ENCODE measurements around the gene TRIP10. TPM values are rescaled to one million over a fixed set of nuclear protein-coding genes. Genes with fewer than 3 reads are reported as not detected.
"Not testable (repeated sequence)": the region's sequence is repeated elsewhere in the genome, so short reads cannot be mapped to it uniquely, and the experiment has no call there.

Gene TRIP10
- total and polyA plus RNA-seq, 7 experiments from 2014 or later = 0.74 to 17.4 (median 5.2) TPM

- H3K9me3 ChIP-seq (ENCODE audit: control insufficient read depth in 2 of 3, low read length in 3 of 3) = no peaks in the 10 kb centered on the region
- DNase-seq (no peak), ATAC-seq (no peak)
- peaks cover 4 to 19% (median 13%) of the 10 kb centered on the region in 7 donors for H3K4me1 Mint-ChIP-seq
- peak overlapping the region in 6 of 9 donors; percentile 11 to 75 (median 32) for H3K27ac Mint-ChIP-seq
- ChIA-PET CTCF (no interaction called here), POLR2A (interaction anchor here (0.5 kb wide), 1 partner anchor 148 kb away, joined by 3 read pairs; no protein-coding TSS in a partner anchor)
- H3K27me3 ChIP-seq (ENCODE audit: control insufficient read depth in 2 of 2, insufficient read depth in 2 of 2, low read length in 2 of 2) = no peaks in the 10 kb centered on the region
- H3K4me3 Mint-ChIP-seq = no peak overlapping the region
- no peak overlapping the region for H3K4me3 ChIP-seq (ENCODE audit: low read length)
- intact Hi-C loops (cut with micrococcal nuclease) = no loop called here
- peaks cover 0 to 18% (median 7%) of the 10 kb centered on the region in 5 donors for H3K36me3 Mint-ChIP-seq
- peaks cover 0 to 32% (median 0%) of the 10 kb centered on the region in 3 experiments for H3K36me3 ChIP-seq (ENCODE audit: control insufficient read depth in 2 of 3, insufficient read depth in 3 of 3, low read length in 3 of 3)
- peaks cover 11 to 14% of the 10 kb centered on the region in 2 donors for H3K4me1 ChIP-seq (ENCODE audit: control insufficient read depth in 2 of 2, insufficient read depth in 2 of 2, low read length in 2 of 2)
- H3K9me3 Mint-ChIP-seq = no peaks in the 10 kb centered on the region
- no peaks in the 10 kb centered on the region for H3K27me3 Mint-ChIP-seq
- H3K27ac ChIP-seq (ENCODE audit: low read depth, low read length) = no peak overlapping the region
These were observed 4.4 kb downstream of the TRIP10 start for GRCh38 chr19:6743714-6744380.

GRCh38 chr19:6744381-6745301 is 5.2 kb downstream of the TRIP10 start:
- H3K9me3 Mint-ChIP-seq = no peaks in the 10 kb centered on the region
- H3K36me3 Mint-ChIP-seq = peaks cover 4 to 18% (median 8%) of the 10 kb centered on the region in 5 donors
- H3K27me3 Mint-ChIP-seq = no peaks in the 10 kb centered on the region
- no peak overlapping the region for H3K4me3 ChIP-seq (ENCODE audit: low read length)
- no peaks in the 10 kb centered on the region for H3K27me3 ChIP-seq (ENCODE audit: control insufficient read depth in 2 of 2, insufficient read depth in 2 of 2, low read length in 2 of 2)
- peaks cover 2 to 15% (median 7%) of the 10 kb centered on the region in 7 donors for H3K4me1 Mint-ChIP-seq
- peaks cover 0 to 36% (median 0%) of the 10 kb centered on the region in 3 experiments for H3K36me3 ChIP-seq (ENCODE audit: control insufficient read depth in 2 of 3, insufficient read depth in 3 of 3, low read length in 3 of 3)
- intact Hi-C loops (cut with micrococcal nuclease) = no loop called here
- peaks cover 6 to 9% of the 10 kb centered on the region in 2 donors for H3K4me1 ChIP-seq (ENCODE audit: control insufficient read depth in 2 of 2, insufficient read depth in 2 of 2, low read length in 2 of 2)
- ATAC-seq (no peak), DNase-seq (no peak)
- H3K9me3 ChIP-seq (ENCODE audit: control insufficient read depth in 2 of 3, low read length in 3 of 3) = no peaks in the 10 kb centered on the region
- CTCF ChIA-PET = no interaction called here
- H3K27ac Mint-ChIP-seq = peak overlapping the region in 4 of 9 donors; percentile 11 to 75 (median 44)
- H3K27ac ChIP-seq (ENCODE audit: low read depth, low read length) = no peak overlapping the region
- no peak overlapping the region for H3K4me3 Mint-ChIP-seq
- POLR2A ChIA-PET = interaction anchor here (0.5 kb wide), 1 partner anchor 147 kb away, joined by 3 read pairs; no protein-coding TSS in a partner anchor

GRCh38 chr19:6745965-6746364 is 6.5 kb downstream of the TRIP10 start:
- peaks cover 6 to 18% (median 11%) of the 10 kb centered on the region in 5 donors for H3K36me3 Mint-ChIP-seq
- Histone ChIP-seq H3K27me3 (ENCODE audit: control insufficient read depth in 2 of 2, insufficient read depth in 2 of 2, low read length in 2 of 2) (no peaks in the 10 kb centered on the region), H3K4me1 (ENCODE audit: control insufficient read depth in 2 of 2, insufficient read depth in 2 of 2, low read length in 2 of 2) (no peaks in the 10 kb centered on the region), H3K27ac (ENCODE audit: low read depth, low read length) (no peak overlapping the region), H3K4me3 (ENCODE audit: low read length) (no peak overlapping the region), H3K9me3 (ENCODE audit: control insufficient read depth in 2 of 3, low read length in 3 of 3) (no peaks in the 10 kb centered on the region), H3K36me3 (ENCODE audit: control insufficient read depth in 2 of 3, insufficient read depth in 3 of 3, low read length in 3 of 3) (peaks cover 0 to 43% (median 0%) of the 10 kb centered on the region in 3 experiments)
- H3K27ac Mint-ChIP-seq = peak overlapping the region in 1 of 9 donors; percentile 13
- POLR2A ChIA-PET = no interaction called here
- ATAC-seq (no peak), DNase-seq (no peak)
- CTCF ChIA-PET = interaction anchor here (1.5 kb wide), 1 partner anchor 10 kb away, joined by 3 read pairs; no protein-coding TSS in a partner anchor
- H3K4me3 Mint-ChIP-seq = no peak overlapping the region
- H3K4me1 Mint-ChIP-seq = peaks cover 2 to 12% (median 5%) of the 10 kb centered on the region in 7 donors
- H3K9me3 Mint-ChIP-seq = no peaks in the 10 kb centered on the region
- intact Hi-C loops (cut with micrococcal nuclease) = no loop called here
- no peaks in the 10 kb centered on the region for H3K27me3 Mint-ChIP-seq

GRCh38 chr19:6748543-6748942 is 9.1 kb downstream of the TRIP10 start:
- H3K27me3 ChIP-seq (ENCODE audit: control insufficient read depth in 2 of 2, insufficient read depth in 2 of 2, low read length in 2 of 2); H3K27ac Mint-ChIP-seq; H3K27me3 Mint-ChIP-seq; H3K4me3 ChIP-seq (ENCODE audit: low read length); H3K9me3 ChIP-seq (ENCODE audit: control insufficient read depth in 2 of 3, low read length in 3 of 3); intact Hi-C loops (cut with micrococcal nuclease); H3K4me1 ChIP-seq (ENCODE audit: control insufficient read depth in 2 of 2, insufficient read depth in 2 of 2, low read length in 2 of 2); H3K4me3 Mint-ChIP-seq; H3K9me3 Mint-ChIP-seq; ATAC-seq; DNase-seq; H3K27ac ChIP-seq (ENCODE audit: low read depth, low read length); POLR2A ChIA-PET: not testable (repeated sequence)
- peaks cover 2 to 11% (median 7%) of the 10 kb centered on the region in 7 donors for H3K4me1 Mint-ChIP-seq
- peaks cover 6 to 23% (median 18%) of the 10 kb centered on the region in 5 donors for H3K36me3 Mint-ChIP-seq
- CTCF ChIA-PET = interaction anchor here (0.8 kb wide), 2 partner anchors 115 to 176 kb away, joined by 3 to 6 read pairs; no protein-coding TSS in a partner anchor
- peaks cover 0 to 65% (median 5%) of the 10 kb centered on the region in 3 experiments for H3K36me3 ChIP-seq (ENCODE audit: control insufficient read depth in 2 of 3, insufficient read depth in 3 of 3, low read length in 3 of 3)

GRCh38 chr19:6750062-6750461 is 10.6 kb downstream of the TRIP10 start:
- Histone ChIP-seq H3K4me3 (ENCODE audit: low read length) (no peak overlapping the region), H3K27me3 (ENCODE audit: control insufficient read depth in 2 of 2, insufficient read depth in 2 of 2, low read length in 2 of 2) (no peaks in the 10 kb centered on the region), H3K9me3 (ENCODE audit: control insufficient read depth in 2 of 3, low read length in 3 of 3) (no peaks in the 10 kb centered on the region), H3K36me3 (ENCODE audit: control insufficient read depth in 2 of 3, insufficient read depth in 3 of 3, low read length in 3 of 3) (peaks cover 0 to 73% (median 5%) of the 10 kb centered on the region in 3 experiments), H3K4me1 (ENCODE audit: control insufficient read depth in 2 of 2, insufficient read depth in 2 of 2, low read length in 2 of 2) (no peaks in the 10 kb centered on the region), H3K27ac (ENCODE audit: low read depth, low read length) (no peak overlapping the region)
- Mint-ChIP-seq H3K27ac (no peak overlapping the region), H3K4me3 (no peak overlapping the region), H3K36me3 (peaks cover 5 to 23% (median 18%) of the 10 kb centered on the region in 5 donors), H3K9me3 (no peaks in the 10 kb centered on the region), H3K27me3 (no peaks in the 10 kb centered on the region), H3K4me1 (peaks cover 4 to 12% (median 10%) of the 10 kb centered on the region in 7 donors)
- ChIA-PET CTCF (no interaction called here), POLR2A (no interaction called here)
- intact Hi-C loops (cut with micrococcal nuclease) = loop anchor here in 1 of 2 donors (5.0 kb wide), 1 partner anchor 378 kb away; the partner anchor contains the start of gene ALKBH7
- DNase-seq = no peak
- no peak for ATAC-seq

- Mint-ChIP-seq H3K4me3 (no peak overlapping the region), H3K4me1 (peaks cover 4 to 13% (median 10%) of the 10 kb centered on the region in 7 donors), H3K27ac (peak overlapping the region in 2 of 9 donors; percentile 18 to 51), H3K36me3 (peaks cover 5 to 23% (median 12%) of the 10 kb centered on the region in 5 donors), H3K9me3 (no peaks in the 10 kb centered on the region), H3K27me3 (no peaks in the 10 kb centered on the region)
- ATAC-seq = no peak
- DNase-seq = no peak
- H3K36me3 ChIP-seq (ENCODE audit: control insufficient read depth in 2 of 3, insufficient read depth in 3 of 3, low read length in 3 of 3) = peaks cover 3 to 70% (median 5%) of the 10 kb centered on the region in 3 experiments
- H3K4me3 ChIP-seq (ENCODE audit: low read length) = no peak overlapping the region
- no peaks in the 10 kb centered on the region for H3K9me3 ChIP-seq (ENCODE audit: control insufficient read depth in 2 of 3, low read length in 3 of 3)
- ChIA-PET POLR2A (no interaction called here), CTCF (no interaction called here)
- no peaks in the 10 kb centered on the region for H3K4me1 ChIP-seq (ENCODE audit: control insufficient read depth in 2 of 2, insufficient read depth in 2 of 2, low read length in 2 of 2)
- H3K27ac ChIP-seq (ENCODE audit: low read depth, low read length) = no peak overlapping the region
- H3K27me3 ChIP-seq (ENCODE audit: control insufficient read depth in 2 of 2, insufficient read depth in 2 of 2, low read length in 2 of 2) = no peaks in the 10 kb centered on the region
- intact Hi-C loops (cut with micrococcal nuclease) = loop anchor here in 1 of 2 donors (5.0 kb wide), 1 partner anchor 379 kb away; the partner anchor contains the start of gene ALKBH7
These were observed 11.7 kb downstream of the TRIP10 start for GRCh38 chr19:6751189-6751588.
